ENCODE measurements around the gene HSD17B8.

The HSD17B8 gene

GRCh38 chr6:33192671-33193602 lies 11.5 kb upstream of the HSD17B8 start:
- DNase-seq, result no peak

DNA sequence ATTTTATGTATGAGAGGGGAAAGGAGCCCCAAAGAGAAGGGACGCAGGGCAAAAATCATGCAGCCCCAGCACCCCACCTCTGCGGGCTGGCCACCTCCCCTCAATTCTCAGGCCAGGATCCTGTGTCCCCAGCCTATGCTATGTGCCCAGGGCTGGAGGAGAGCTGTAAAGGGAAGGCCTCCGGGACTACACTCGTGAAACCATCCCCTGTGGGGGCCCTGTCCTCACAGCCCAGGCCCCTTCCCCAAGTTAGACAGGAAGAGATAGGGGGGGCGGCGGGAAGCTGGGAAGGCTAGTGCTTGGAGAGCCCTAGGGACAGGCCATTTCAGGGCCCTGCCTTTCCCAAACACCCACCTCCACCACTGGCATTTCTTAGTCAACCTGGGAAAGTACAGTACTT lies 10.8 kb upstream of the HSD17B8 start:
- no peak for DNase-seq

DNA sequence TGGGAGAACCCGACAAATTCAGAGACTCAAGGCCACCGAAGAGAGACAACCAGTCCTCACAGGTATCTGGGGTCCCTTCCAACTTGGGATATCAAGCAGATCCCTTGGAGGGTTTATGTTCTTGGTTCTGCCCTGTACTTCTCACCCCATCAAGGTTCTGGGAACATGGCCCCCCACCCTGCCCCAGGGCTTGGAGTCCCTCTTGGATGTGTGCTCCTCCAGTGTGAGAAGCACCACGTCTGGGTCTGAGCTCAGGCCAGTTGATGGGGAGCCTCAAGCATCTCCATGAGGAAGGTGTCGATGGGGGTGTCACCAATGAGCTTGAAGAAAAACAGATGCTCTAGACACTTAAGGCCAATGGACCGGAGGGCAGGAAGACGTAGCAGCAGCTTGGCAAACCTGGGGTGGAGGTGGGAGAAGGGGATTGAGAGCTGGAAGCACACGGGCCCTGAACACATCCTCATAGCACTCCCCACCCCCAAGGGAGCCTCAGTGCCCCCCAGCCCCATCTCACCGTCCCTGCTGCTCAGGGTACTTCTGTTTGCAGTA lies 9.9 kb upstream of the HSD17B8 start:
- no peak for DNase-seq

DNA sequence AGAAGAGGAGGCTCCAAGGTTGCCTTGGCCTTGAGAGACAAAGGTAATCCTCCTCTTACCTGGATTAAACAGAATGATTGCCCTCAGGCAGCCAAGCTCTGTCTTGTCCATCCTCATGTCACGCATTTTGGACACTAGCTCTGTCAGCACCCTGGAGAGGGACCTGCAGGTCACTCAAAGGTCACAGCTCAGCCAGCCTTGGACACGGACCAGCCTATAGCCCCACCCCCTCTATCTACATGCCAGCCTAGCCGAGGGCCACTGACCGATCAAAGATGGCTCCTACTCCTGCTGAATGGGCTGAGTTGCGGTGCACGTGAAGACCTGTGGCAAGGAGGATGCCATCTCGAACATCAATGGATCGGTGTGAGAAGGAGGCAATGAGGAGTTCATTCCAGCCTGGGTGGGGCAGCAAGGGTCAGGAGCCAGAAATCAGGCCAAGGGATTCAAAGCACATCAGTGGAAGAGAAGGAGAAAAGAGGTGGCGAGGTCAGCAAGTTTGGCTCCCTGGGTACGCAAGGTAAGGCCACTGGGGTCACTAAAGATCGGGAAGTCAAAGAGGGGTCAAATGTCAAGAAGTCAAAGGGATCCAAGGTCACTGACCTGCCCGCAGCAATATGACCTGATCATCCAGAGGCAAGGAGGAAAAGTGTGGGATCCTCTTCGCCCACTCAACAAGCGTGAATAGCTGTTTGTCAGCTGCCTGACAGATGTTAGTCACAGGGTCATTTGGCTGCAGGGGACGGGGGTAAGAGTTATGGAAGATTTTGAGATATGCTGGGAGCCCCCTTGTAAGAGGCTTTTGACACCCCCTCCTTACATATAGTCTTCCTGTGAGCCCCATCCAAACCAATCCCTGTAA lies 8.9 kb upstream of the HSD17B8 start:
- DNase-seq, result no peak

DNA sequence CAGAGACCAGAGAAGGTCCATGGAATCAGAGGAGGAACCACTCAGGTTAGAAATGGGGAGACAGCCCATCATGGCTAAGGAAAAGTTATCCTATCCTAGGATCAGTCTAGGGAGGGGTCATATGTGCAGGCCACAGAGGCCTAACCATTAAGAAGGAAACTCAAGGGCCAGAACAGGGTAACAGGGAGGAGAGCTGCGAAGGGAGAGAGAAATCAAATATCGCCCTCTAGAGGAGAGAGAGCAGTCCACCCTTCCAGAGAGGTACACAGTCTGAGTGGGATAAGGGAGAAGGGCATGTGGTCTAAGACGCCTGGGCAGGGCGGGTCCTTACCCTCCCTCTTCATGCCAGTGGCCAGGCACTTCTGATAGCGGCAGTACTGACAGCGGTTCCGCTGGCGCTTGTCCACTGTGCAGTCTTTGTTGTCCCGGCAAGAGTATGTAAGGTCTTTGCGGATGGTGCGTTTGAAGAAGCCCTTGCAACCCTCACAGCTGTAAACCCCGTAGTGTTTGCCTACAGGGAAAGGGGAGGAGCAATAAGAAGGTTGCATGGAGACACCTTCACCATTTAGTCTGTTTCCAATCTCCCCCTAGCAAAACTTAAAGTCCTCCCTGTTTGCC lies 6.9 kb upstream of the HSD17B8 start:
- no peak for DNase-seq

- no peak for DNase-seq
These were observed 6.1 kb upstream of the HSD17B8 start for GRCh38 chr6:33198159-33198852.

- no peak for DNase-seq
These were observed 5.5 kb upstream of the HSD17B8 start for GRCh38 chr6:33198853-33199436.

DNA sequence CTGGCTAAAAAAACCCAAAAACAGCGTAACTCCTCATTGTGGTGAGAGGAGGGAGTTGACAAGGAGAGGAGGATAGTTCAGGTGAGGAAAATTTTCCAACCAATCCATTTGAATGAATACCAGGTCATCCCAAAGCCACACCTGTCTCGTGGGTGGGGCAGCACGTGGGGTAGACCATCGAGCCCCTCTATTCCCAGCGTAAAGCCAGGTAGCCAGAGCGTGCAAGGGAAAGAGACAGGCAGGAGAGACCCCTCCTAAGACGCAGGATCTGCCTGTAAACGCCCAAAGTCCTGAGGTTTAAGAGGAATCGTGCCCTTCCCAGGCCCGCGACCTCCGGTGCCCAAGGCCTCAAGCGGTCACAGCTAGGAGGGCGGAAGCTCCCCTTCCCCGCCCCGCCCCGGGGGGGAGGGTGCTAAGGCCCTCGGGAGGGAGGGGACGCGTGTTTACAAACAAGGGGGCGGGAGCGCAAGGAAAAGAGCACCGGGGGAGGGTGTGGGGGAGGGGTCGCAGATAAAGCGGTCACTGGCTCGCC lies 4.7 kb upstream of the HSD17B8 start:
- no peak for DNase-seq

GRCh38 chr6:33200219-33201146 lies 4.0 kb upstream of the HSD17B8 start, which contains the start of the genes RXRB and SLC39A7:
Gene RXRB, minus strand, starts transcription at chr6:33200665. Its CDS starts 189 bp downstream, at chr6:33200476.
Gene SLC39A7, plus strand, starts transcription at chr6:33200867. Its CDS starts 379 bp downstream, at chr6:33201246.
- DNase-seq, result peak; percentile 90

DNA sequence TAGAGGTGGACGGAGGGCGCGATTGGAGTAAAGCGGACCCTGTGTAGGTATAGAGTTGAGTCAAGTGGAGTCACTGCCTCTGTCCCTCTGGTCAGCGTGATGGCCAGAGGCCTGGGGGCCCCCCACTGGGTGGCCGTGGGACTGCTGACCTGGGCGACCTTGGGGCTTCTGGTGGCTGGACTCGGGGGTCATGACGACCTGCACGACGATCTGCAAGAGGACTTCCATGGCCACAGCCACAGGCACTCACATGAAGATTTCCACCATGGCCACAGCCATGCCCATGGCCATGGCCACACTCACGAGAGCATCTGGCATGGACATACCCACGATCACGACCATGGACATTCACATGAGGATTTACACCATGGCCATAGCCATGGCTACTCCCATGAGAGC lies 3.3 kb upstream of the HSD17B8 start:
- no peak for DNase-seq

DNA sequence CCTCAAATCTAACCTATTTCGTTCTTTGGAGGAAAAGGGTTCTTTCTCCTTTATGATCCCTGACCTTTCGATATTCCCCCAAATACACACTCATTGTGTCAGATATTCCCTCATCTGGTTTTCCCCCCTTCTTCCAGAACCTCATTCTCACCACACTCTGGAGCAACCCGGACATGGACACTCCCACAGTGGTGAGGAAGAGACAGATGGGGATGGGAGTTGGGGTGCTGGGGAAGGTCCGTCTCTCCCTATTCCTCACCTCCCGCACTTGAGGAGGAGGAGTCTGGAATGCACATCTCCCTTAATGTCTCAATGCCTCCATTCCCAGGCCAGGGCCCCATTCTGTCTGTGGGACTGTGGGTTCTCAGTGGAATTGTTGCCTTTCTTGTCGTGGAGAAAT lies 2.5 kb upstream of the HSD17B8 start:
- no peak for DNase-seq

GRCh38 chr6:33202799-33203198 lies 1.7 kb upstream of the HSD17B8 start:
- no peak for DNase-seq

DNA sequence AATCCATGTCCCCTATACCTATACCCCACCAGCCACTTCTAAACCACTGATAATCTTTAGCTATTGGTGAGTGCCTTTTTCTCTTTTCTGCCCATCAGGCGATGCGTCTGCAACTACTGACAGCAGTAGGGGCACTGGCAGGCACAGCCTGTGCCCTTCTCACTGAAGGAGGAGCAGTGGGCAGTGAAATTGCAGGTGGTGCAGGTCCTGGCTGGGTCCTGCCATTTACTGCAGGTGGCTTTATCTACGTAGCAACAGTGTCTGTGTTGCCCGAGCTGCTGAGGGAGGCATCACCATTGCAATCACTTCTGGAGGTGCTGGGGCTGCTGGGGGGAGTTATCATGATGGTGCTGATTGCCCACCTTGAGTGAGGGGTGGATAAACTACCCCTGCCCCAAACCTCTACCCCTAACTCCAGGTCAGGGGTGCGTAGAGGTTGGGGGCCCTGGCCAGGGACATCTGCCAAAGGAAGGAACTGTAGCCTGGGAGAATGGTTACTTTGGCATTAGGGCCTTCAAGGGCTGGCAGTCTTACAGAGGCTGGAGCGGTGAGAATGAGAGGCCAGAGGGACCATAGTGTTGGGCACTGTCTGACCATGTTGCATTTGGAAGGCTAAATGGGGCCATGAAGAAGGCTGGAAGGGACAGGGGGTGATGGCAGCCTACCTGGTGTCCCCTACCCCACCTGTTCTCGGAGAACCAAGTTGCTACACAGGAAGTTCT lies 851 bp upstream of the HSD17B8 start:
- no peak for DNase-seq

- no peak for DNase-seq
These were observed 365 bp upstream of the HSD17B8 start for GRCh38 chr6:33204165-33204414.

- no peak for DNase-seq
These were observed 954 bp downstream of the HSD17B8 start for GRCh38 chr6:33205191-33206026.

- no peak for DNase-seq
These were observed 1.8 kb downstream of the HSD17B8 start for GRCh38 chr6:33206027-33206863.

GRCh38 chr6:33206864-33207551 lies 2.6 kb downstream of the HSD17B8 start:
- no peak for DNase-seq
